MM.1S (cell line): ENCODE measurements around the gene SFT2D3.

Experiments used
- DNase-seq: peaks from one replicate; pipeline ENCODE4 v3.0.0-alpha.2; 2015
- H2AFZ ChIP-seq: fragments of 300-600 bp; sonication (generic); 2 replicates; pipeline ENCODE4 v1.6.0; 2016; ENCODE audit warnings: antibody characterized with exemption, low read length
- H3F3A ChIP-seq: fragments of 300-600 bp; sonication (generic); 2 replicates; pipeline ENCODE4 v1.6.1; 2016; ENCODE audit warnings: mild to moderate bottlenecking, antibody characterized with exemption, low read length, moderate library complexity, mixed read lengths; ENCODE audit not compliant: insufficient read depth
- H3K27ac ChIP-seq: fragments of 300-600 bp; sonication (generic); 2 replicates; pipeline ENCODE4 v1.5.1; 2016; ENCODE audit warnings: mild to moderate bottlenecking, low read length
- H3K27me3 ChIP-seq: fragments of 300-600 bp; sonication (generic); replicated peaks from 2 replicates; pipeline ENCODE4 v1.6.0; 2016; ENCODE audit warnings: low read length; ENCODE audit not compliant: insufficient read depth
- H3K36me3 ChIP-seq: fragments of 300-600 bp; sonication (generic); replicated peaks from 2 replicates; pipeline ENCODE4 v1.6.1; 2016; ENCODE audit warnings: mild to moderate bottlenecking, low read length, mixed read lengths; ENCODE audit not compliant: insufficient read depth
- H3K4me1 ChIP-seq: fragments of 300-600 bp; sonication (generic); 2 replicates; pipeline ENCODE4 v1.6.1; 2016; ENCODE audit warnings: low read length, mixed read lengths
- H3K4me2 ChIP-seq: fragments of 300-600 bp; sonication (generic); 2 replicates; pipeline ENCODE4 v1.6.0; 2016; ENCODE audit warnings: low read depth, low read length
- H3K4me3 ChIP-seq: fragments of 300-600 bp; sonication (generic); 2 replicates; pipeline ENCODE4 v1.5.1; 2016; ENCODE audit warnings: low read length, mixed read lengths
- H3K79me2 ChIP-seq: fragments of 300-600 bp; sonication (generic); 2 replicates; pipeline ENCODE4 v1.6.1; 2016; ENCODE audit warnings: mixed run types, low read length, mixed read lengths
- H3K9ac ChIP-seq: fragments of 300-600 bp; sonication (generic); 2 replicates; pipeline ENCODE4 v1.6.1; 2016; ENCODE audit warnings: low read length, mixed read lengths
- H3K9me2 ChIP-seq: fragments of 300-600 bp; sonication (generic); replicated peaks from 2 replicates; pipeline ENCODE4 v1.6.1; 2016; ENCODE audit warnings: mild to moderate bottlenecking, low read length, mixed read lengths; ENCODE audit not compliant: insufficient read depth
- H3K9me3 ChIP-seq: fragments of 300-600 bp; sonication (generic); replicated peaks from 2 replicates; pipeline ENCODE4 v1.6.1; 2016; ENCODE audit warnings: mild to moderate bottlenecking, low read length, mixed read lengths; ENCODE audit not compliant: insufficient read depth
- H4K20me1 ChIP-seq: fragments of 300-600 bp; sonication (generic); 2 replicates; pipeline ENCODE4 v1.6.1; 2016; ENCODE audit warnings: mild to moderate bottlenecking, low read length, moderate library complexity, mixed read lengths; ENCODE audit not compliant: insufficient read depth
- CTCF ChIP-seq: fragments of 300-600 bp; sonication (generic); IDR thresholded peaks from 2 replicates; pipeline ENCODE4 v1.5.1; 2016; ENCODE audit warnings: antibody characterized with exemption, low read length, mixed read lengths
- EZH2 ChIP-seq: fragments of 300-600 bp; sonication (generic); optimal IDR thresholded peaks from 2 replicates; pipeline ENCODE3; 2017; ENCODE audit warnings: low read depth, mild to moderate bottlenecking, antibody characterized with exemption, low read length, mixed read lengths
- EZH2phosphoT487 ChIP-seq: fragments of 300-600 bp; sonication (generic); IDR thresholded peaks from 2 replicates; pipeline ENCODE4 v1.6.1; 2018; ENCODE audit warnings: antibody characterized with exemption, low read length

Gene SFT2D3

GRCh38 chr2:127698553-127699355, 2.5 kb upstream of the SFT2D3 start:
- Histone ChIP-seq H3F3A (peaks cover 28% of the 10 kb centered on the region), H3K36me3 (0 out of 2 replicates have a peak, but pooled peaks cover 3% of the 10 kb centered on the region), H2AFZ (no peak overlapping the region), H3K9me3 (no peaks in the 10 kb centered on the region), H3K27ac (no peak overlapping the region), H3K4me2 (no peak overlapping the region), H3K4me3 (no peak overlapping the region), H3K9ac (no peak overlapping the region), H3K27me3 (no peaks in the 10 kb centered on the region), H3K79me2 (peaks cover 17% of the 10 kb centered on the region), H4K20me1 (no peaks in the 10 kb centered on the region), H3K9me2 (no peaks in the 10 kb centered on the region), H3K4me1 (peaks cover 21% of the 10 kb centered on the region)
- TF ChIP-seq CTCF (no peak), EZH2 (no peak), EZH2phosphoT487 (no peak)
- no peak for DNase-seq

- Histone ChIP-seq H3K9me2 (no peaks in the 10 kb centered on the region), H3K9ac (peak overlapping the region; percentile 98), H3K4me1 (peaks cover 37% of the 10 kb centered on the region), H3K27ac (peak overlapping the region; percentile 100), H3K9me3 (no peaks in the 10 kb centered on the region), H3K27me3 (no peaks in the 10 kb centered on the region), H3K79me2 (peaks cover 31% of the 10 kb centered on the region), H4K20me1 (no peaks in the 10 kb centered on the region), H3K4me3 (peak overlapping the region; percentile 87), H2AFZ (peak overlapping the region; percentile 43), H3F3A (peaks cover 43% of the 10 kb centered on the region), H3K36me3 (0 out of 2 replicates have a peak, but pooled peaks cover 3% of the 10 kb centered on the region), H3K4me2 (peak overlapping the region; percentile 98)
- peak; percentile 98 for DNase-seq
- TF ChIP-seq EZH2phosphoT487 (no peak), CTCF (peak; percentile 36), EZH2 (no peak)
These were observed 637 bp upstream of the SFT2D3 start for GRCh38 chr2:127700527-127701192.

- H3K4me1 ChIP-seq: peaks cover 37% of the 10 kb centered on the region
- H3K9ac ChIP-seq: peak overlapping the region; percentile 98
- H3K36me3 ChIP-seq: 0 out of 2 replicates have a peak, but pooled peaks cover 3% of the 10 kb centered on the region
- TF ChIP-seq EZH2phosphoT487 (no peak), CTCF (peak; percentile 15; the same call in 1 of the 2 replicates), EZH2 (no peak)
- no peaks in the 10 kb centered on the region for H3K27me3 ChIP-seq
- peak overlapping the region; percentile 87 for H3K4me3 ChIP-seq
- H3K4me2 ChIP-seq: peak overlapping the region; percentile 97
- no peaks in the 10 kb centered on the region for H3K9me3 ChIP-seq
- peaks cover 32% of the 10 kb centered on the region for H3K79me2 ChIP-seq
- no peaks in the 10 kb centered on the region for H3K9me2 ChIP-seq
- DNase-seq: peak; percentile 90
- H4K20me1 ChIP-seq: no peaks in the 10 kb centered on the region
- 0 out of 2 replicates have a peak overlapping the region, but pooled peaks have one; percentile 14 for H2AFZ ChIP-seq
- peaks cover 45% of the 10 kb centered on the region for H3F3A ChIP-seq
- H3K27ac ChIP-seq: peak overlapping the region; percentile 100
These were observed 526 bp downstream of the SFT2D3 start for GRCh38 chr2:127701651-127702394.
